SK-N-SH (cell line): Measurements from ENCODE around the gene PPM1K. TPM values are rescaled to one million over a fixed set of nuclear protein-coding genes. Genes with fewer than 3 reads are reported as not detected.

Source experiments
- CTCF ChIA-PET: fragments of 300-600, 350-600 bp; formaldehyde crosslinking; extraction: SDS; loops from one replicate; lab custom pipeline; 2021; lab: Yijun Ruan, JAX
- POLR2A ChIA-PET: fragments of 350-600 bp; sonication (Branson Sonifier 250); formaldehyde crosslinking; extraction: SDS; loops from one replicate; lab custom pipeline; 2020; ENCODE audit warnings: antibody characterized with exemption, inconsistent platforms; lab: Yijun Ruan, JAX
- DNase-seq: peaks from one replicate; pipeline ENCODE4 v3.0.0; 2012
- H2AFZ ChIP-seq: fragments of 200-600 bp; sonication (generic); 2 replicates; pipeline ENCODE4 v1.8.1; 2016; ENCODE audit warnings: antibody characterized with exemption, mild to moderate bottlenecking, low read depth
- H3F3A ChIP-seq: fragments of 200-600 bp; sonication (generic); replicated peaks from 2 replicates; pipeline ENCODE3; 2016; ENCODE audit warnings: antibody characterized with exemption, mild to moderate bottlenecking; ENCODE audit not compliant: insufficient read depth
- H3K27ac ChIP-seq, 2 experiments: fragments of 200-500 bp in 1 of 2; fragments of 200-600 bp in 1 of 2; sonication (Bioruptor generic) in 1 of 2; sonication (generic), shearing (Covaris generic) in 1 of 2; 2 replicates each; pipeline versions ENCODE4 v1.5.1 to v1.6.1; 2014 to 2016; ENCODE audit warnings: low read depth in 2 of 2, inconsistent platforms in 1 of 2, low read length in 1 of 2, mild to moderate bottlenecking in 1 of 2, mixed read lengths in 1 of 2
- H3K27me3 ChIP-seq: fragments of 200-600 bp; sonication (generic), shearing (Covaris generic); 2 replicates; pipeline ENCODE4 v1.6.1; 2016; ENCODE audit warnings: mixed run types; ENCODE audit not compliant: insufficient read depth
- H3K36me3 ChIP-seq, 2 experiments: fragments of 200-500 bp in 1 of 2; fragments of 200-600 bp in 1 of 2; sonication (Bioruptor generic) in 1 of 2; sonication (generic) in 1 of 2; replicated peaks in 1 of 2; 2 replicates each; pipeline versions ENCODE3 to v1.5.1; 2014 to 2016; ENCODE audit warnings: low read length in 1 of 2, mild to moderate bottlenecking in 1 of 2; ENCODE audit not compliant: insufficient read depth in 2 of 2, control insufficient read depth in 1 of 2
- H3K4me1 ChIP-seq, 2 experiments: fragments of 200-500 bp in 1 of 2; fragments of 200-600 bp in 1 of 2; sonication (Bioruptor generic) in 1 of 2; sonication (generic), shearing (Covaris generic) in 1 of 2; 2 replicates each; pipeline versions ENCODE4 v1.5.1 to v1.6.1; 2014 to 2016; ENCODE audit warnings: low read depth in 1 of 2, low read length in 1 of 2, mixed run types in 1 of 2; ENCODE audit not compliant: insufficient read depth in 2 of 2, control insufficient read depth in 1 of 2
- H3K4me2 ChIP-seq: fragments of 200-600 bp; sonication (generic), shearing (Covaris generic); 2 replicates; pipeline ENCODE4 v1.6.1; 2017; ENCODE audit warnings: mixed run types
- H3K4me3 ChIP-seq, 2 experiments: fragments of 200-500 bp in 1 of 2; fragments of 200-600 bp in 1 of 2; sonication (Bioruptor generic) in 1 of 2; sonication (generic), shearing (Covaris generic) in 1 of 2; 2 replicates each; pipeline versions ENCODE4 v1.5.1 to v1.8.1; 2014 to 2016; ENCODE audit warnings: low read depth in 2 of 2, inconsistent platforms in 1 of 2, low read length in 1 of 2, mild to moderate bottlenecking in 1 of 2, mixed read lengths in 1 of 2, moderate library complexity in 1 of 2
- H3K79me2 ChIP-seq: fragments of 200-600 bp; sonication (generic); 2 replicates; pipeline ENCODE4 v1.8.1; 2017; ENCODE audit warnings: mild to moderate bottlenecking; ENCODE audit not compliant: insufficient read depth
- H3K9ac ChIP-seq: fragments of 200-600 bp; sonication (generic); 2 replicates; pipeline ENCODE4 v1.6.1; 2017; ENCODE audit warnings: mixed run types
- H3K9me2 ChIP-seq: fragments of 200-600 bp; sonication (generic); 2 replicates; pipeline ENCODE4 v1.6.1; 2017; ENCODE audit warnings: mixed run types
- H3K9me3 ChIP-seq: fragments of 200-600 bp; sonication (generic); 2 replicates; pipeline ENCODE4 v1.6.1; 2017; ENCODE audit warnings: mixed run types, mild to moderate bottlenecking, moderate library complexity
- H4K20me1 ChIP-seq: fragments of 200-600 bp; sonication (generic); 2 replicates; pipeline ENCODE4 v1.6.1; 2017; ENCODE audit warnings: mild to moderate bottlenecking, mixed run types; ENCODE audit not compliant: insufficient read depth
- CHD2 ChIP-seq: fragments of 150-350 bp; IDR thresholded peaks from 2 replicates; pipeline ENCODE4 v1.6.1; 2018; ENCODE audit warnings: low read length; ENCODE audit not compliant: partially characterized antibody
- ELF1 ChIP-seq: IDR thresholded peaks from 2 replicates; pipeline ENCODE4 v1.4.0; 2012
- EP300 ChIP-seq, 2 experiments: IDR thresholded peaks; 2 replicates each; pipeline versions ENCODE4 v1.4.0 to v1.6.1; 2012; ENCODE audit warnings: borderline replicate concordance in 1 of 2, low read depth in 1 of 2, low read length in 1 of 2
- EZH2phosphoT487 ChIP-seq: fragments of 200-600 bp; sonication (generic); IDR thresholded peaks from 2 replicates; pipeline ENCODE4 v1.6.1; 2017; ENCODE audit warnings: low read depth, mixed run types, mild to moderate bottlenecking, antibody characterized with exemption, moderate library complexity, borderline replicate concordance
- GABPA ChIP-seq: IDR thresholded peaks from 2 replicates; pipeline ENCODE4 v1.4.0; 2012; ENCODE audit warnings: low read depth, mild to moderate bottlenecking
- GATA2 ChIP-seq: sonication (generic); formaldehyde crosslinking; IDR thresholded peaks from 2 replicates; pipeline ENCODE4 v1.5.0; 2020; ENCODE audit warnings: mild to moderate bottlenecking, missing genetic modification reagents
- MXI1 ChIP-seq: IDR thresholded peaks from 2 replicates; pipeline ENCODE4 v1.6.1; 2012; ENCODE audit warnings: mild to moderate bottlenecking, low read depth, low read length, improper control_type of control experiment
- NRF1 ChIP-seq: IDR thresholded peaks from 2 replicates; pipeline ENCODE4 v1.6.1; 2012; ENCODE audit warnings: low read depth, mild to moderate bottlenecking, low read length
- POLR2AphosphoS5 ChIP-seq: IDR thresholded peaks from 2 replicates; pipeline ENCODE4 v1.6.1; 2012; ENCODE audit warnings: low read depth, low read length
- RAD21 ChIP-seq: IDR thresholded peaks from 2 replicates; pipeline ENCODE4 v1.6.1; 2012; ENCODE audit warnings: mild to moderate bottlenecking, low read length
- RFX5 ChIP-seq: IDR thresholded peaks from 2 replicates; pipeline ENCODE4 v1.6.1; 2012; ENCODE audit warnings: mild to moderate bottlenecking, improper control_type of control experiment, low read length
- USF2 ChIP-seq: fragments of 150-350 bp; IDR thresholded peaks from 2 replicates; pipeline ENCODE4 v1.6.1; 2017; ENCODE audit warnings: antibody characterized with exemption, low read length, low read depth, borderline replicate concordance
- ZBTB33 ChIP-seq: IDR thresholded peaks from 2 replicates; pipeline ENCODE4 v1.4.0; 2012; ENCODE audit warnings: low read depth, borderline replicate concordance
- WGBS: methylation state at CpG from one replicate; pipeline ENCODE4 v1.1.6; 2017; ENCODE audit warnings: low lambda C conversion rate; 5-methylcytosine and 5-hydroxymethylcytosine counted together
- polyA plus RNA-seq, 3 experiments: library from polyadenylated mRNA; depleted of rRNA; stranded (reverse); fragments of >200 nt; gene quantifications; 2 replicates each; pipeline ENCODE4 v1.2.3, GENCODE V29; 2012

The PPM1K gene
- polyA plus RNA-seq, 1 of the 3 experiments (the other 2 are of a cell fraction): 2.5 TPM

- no peaks in the 10 kb centered on the region for H3K36me3 ChIP-seq
- H4K20me1 ChIP-seq: no peaks in the 10 kb centered on the region
- TF ChIP-seq ELF1 (no peak), CHD2 (no peak), RAD21 (no peak), EP300 (IDR thresholded peaks at IDR 0.05; ENCODE audit: borderline replicate concordance in 1 of 2, low read depth in 1 of 2, low read length in 1 of 2) (no peak), EZH2phosphoT487 (no peak), GATA2 (CRISPR knock-in tag) (no peak), POLR2AphosphoS5 (no peak), RFX5 (no peak)
- ChIA-PET POLR2A (no interaction called here), CTCF (interaction anchor here (1.8 kb wide), 1 partner anchor 231 kb away, joined by 4 read pairs; no protein-coding TSS in a partner anchor)
- no peak overlapping the region for H3K9ac ChIP-seq
- no peaks in the 10 kb centered on the region for H3K27me3 ChIP-seq
- no peak overlapping the region for H2AFZ ChIP-seq
- H3K9me3 ChIP-seq: no peaks in the 10 kb centered on the region
- no peaks in the 10 kb centered on the region for H3F3A ChIP-seq
- no peaks in the 10 kb centered on the region for H3K4me1 ChIP-seq
- no peak overlapping the region for H3K4me3 ChIP-seq
- 90% methylated on average over 1 of the region's 1 CpG for WGBS
- no peak for DNase-seq
- H3K79me2 ChIP-seq: no peaks in the 10 kb centered on the region
- H3K4me2 ChIP-seq: no peak overlapping the region
- H3K27ac ChIP-seq: no peak overlapping the region
- H3K9me2 ChIP-seq: no peaks in the 10 kb centered on the region
Observed at GRCh38 chr4:88264336-88264735, 20.0 kb downstream of the PPM1K start.

- TF ChIP-seq GABPA (no peak), ZBTB33 (no peak), MXI1 (no peak), GATA2 (CRISPR knock-in tag) (no peak), NRF1 (no peak), USF2 (no peak), RAD21 (no peak)
- H3K79me2 ChIP-seq: no peaks in the 10 kb centered on the region
- POLR2A ChIA-PET: no interaction called here
- H4K20me1 ChIP-seq: no peaks in the 10 kb centered on the region
- no peak overlapping the region for H2AFZ ChIP-seq
- H3K9me3 ChIP-seq: no peaks in the 10 kb centered on the region
- H3K4me3 ChIP-seq: no peak overlapping the region
- 86% methylated on average over 2 of the region's 2 CpGs for WGBS
- no peaks in the 10 kb centered on the region for H3K36me3 ChIP-seq
- no peak overlapping the region for H3K27ac ChIP-seq
- no peaks in the 10 kb centered on the region for H3F3A ChIP-seq
- no peak overlapping the region for H3K4me2 ChIP-seq
- CTCF ChIA-PET: no interaction called here
- H3K9ac ChIP-seq: no peak overlapping the region
- no peak for DNase-seq
- no peaks in the 10 kb centered on the region for H3K27me3 ChIP-seq
- no peaks in the 10 kb centered on the region for H3K9me2 ChIP-seq
- no peaks in the 10 kb centered on the region for H3K4me1 ChIP-seq
Observed at GRCh38 chr4:88257726-88258125, 26.6 kb downstream of the PPM1K start.
